K562 (cell line): Measurements from ENCODE around the gene SHB. TPM values are rescaled to one million over a fixed set of nuclear protein-coding genes. Genes with fewer than 3 reads are reported as not detected.
A peak's percentile ranks its signal among the peaks of the same experiment; 100 is the strongest.

ENCODE experiments used
- ATF1 ChIP-seq, 2 experiments: fragments of 450-650 bp in 1 of 2; IDR thresholded peaks; 2 replicates each; pipeline ENCODE4 v1.6.1; 2016; ENCODE audit warnings: missing compliant biosample characterization in 1 of 2, missing genetic modification characterization in 1 of 2
- CSDE1 ChIP-seq, 2 experiments: fragments of 450-650 bp; IDR thresholded peaks; 2 replicates each; pipeline ENCODE4 v1.6.1; 2016; ENCODE audit warnings: mild to moderate bottlenecking in 1 of 2
- EGR1 ChIP-seq: fragments of 450-650 bp; conservative IDR thresholded peaks from 2 replicates; pipeline ENCODE4 v1.6.1; 2017; ENCODE audit warnings: mild to moderate bottlenecking
- MYC ChIP-seq, 2 experiments: fragments of 250-450 bp in 1 of 2; sonication (Bioruptor Pico) in 1 of 2; IDR thresholded peaks; 2 replicates each; pipeline versions ENCODE4 v1.5.1 to v1.6.1; 2012 to 2021; ENCODE audit warnings: low read depth in 2 of 2, borderline replicate concordance in 1 of 2, improper control_type of control experiment in 1 of 2, low read length in 1 of 2, mild to moderate bottlenecking in 1 of 2, moderate library complexity in 1 of 2
- NONO ChIP-seq, 2 experiments: fragments of 200-400 bp in 1 of 2; fragments of 450-650 bp in 1 of 2; formaldehyde crosslinking in 1 of 2; IDR thresholded peaks; 2 replicates each; pipeline ENCODE4 v1.6.1; 2017; ENCODE audit warnings: low read depth in 2 of 2, mild to moderate bottlenecking in 2 of 2, moderate library complexity in 2 of 2, low read length in 1 of 2
- NUFIP1 ChIP-seq: fragments of 450-650 bp; IDR thresholded peaks from 2 replicates; pipeline ENCODE4 v1.6.1; 2018; ENCODE audit not compliant: partially characterized antibody
- RBBP5 ChIP-seq: fragments of 200-600 bp; sonication (generic); IDR thresholded peaks from 2 replicates; pipeline ENCODE4 v1.6.1; 2012; ENCODE audit warnings: borderline replicate concordance, mild to moderate bottlenecking, low read length, control low read depth, inconsistent platforms; ENCODE audit not compliant: insufficient read depth, poor library complexity, severe bottlenecking
- TEAD1 ChIP-seq, 2 experiments: fragments of 450-650 bp in 1 of 2; sonication (generic) in 1 of 2; formaldehyde crosslinking; IDR thresholded peaks; 2 replicates each; pipeline versions ENCODE4 v1.4.0 to v1.8.0; 2020 to 2022; ENCODE audit warnings: mild to moderate bottlenecking in 2 of 2, missing genetic modification reagents in 1 of 2
- ZNF197 ChIP-seq: fragments of 200-800 bp; sonication (Bioruptor generic); IDR thresholded peaks from 2 replicates; pipeline ENCODE4 v1.6.1; 2016; ENCODE audit warnings: low read depth, missing genetic modification characterization, missing compliant biosample characterization
- ZNF586 ChIP-seq: fragments of 450-650 bp; formaldehyde crosslinking; conservative IDR thresholded peaks from 2 replicates; pipeline ENCODE4 v1.4.0; 2020; ENCODE audit warnings: mild to moderate bottlenecking, moderate library complexity
- ZNF830 ChIP-seq: fragments of 250-450 bp; sonication (Bioruptor Pico); IDR thresholded peaks from 2 replicates; pipeline ENCODE4 v1.5.0; 2021; ENCODE audit warnings: mild to moderate bottlenecking
- polyA plus RNA-seq, 8 experiments: library from polyadenylated mRNA; depleted of rRNA in 4 of 8; stranded (reverse) in 5 of 8; unstranded in 3 of 8; fragments of >200 nt; fragmentation: Nextera tagmentation in 2 of 8; fragmentation: Illumina TruSeq in 1 of 8; extraction: Ambion mirVana in 2 of 8; extraction: Trizol in 1 of 8; gene quantifications; 2 replicates each; pipeline versions ENCODE4 v1.2.1 to v1.2.3, GENCODE V29; 2011 to 2014; ENCODE audit warnings: inconsistent platforms in 1 of 8, missing spikeins in 1 of 8
- total RNA-seq, 7 experiments: library from RNA; depleted of rRNA in 6 of 7; stranded (reverse); fragments of >200 nt in 6 of 7; fragmentation: Illumina TruSeq in 2 of 7; extraction: Trizol in 2 of 7; gene quantifications; 2 replicates each; pipeline versions ENCODE4 v1.2.1 to v1.2.3, GENCODE V29; 2011 to 2021; ENCODE audit warnings: low replicate concordance in 1 of 7
- TF ChIP-seq, protein P1 (sequence below): fragments of 200-400 bp; formaldehyde crosslinking; IDR thresholded peaks from 2 replicates; pipeline ENCODE4 v1.6.1; 2017; ENCODE audit warnings: mild to moderate bottlenecking, low read depth, low read length, moderate library complexity
- TF ChIP-seq, protein P2 (sequence below), 2 experiments: fragments of 450-650 bp in 1 of 2; IDR thresholded peaks; 2 replicates each; pipeline ENCODE4 v1.6.1; 2011 to 2017; ENCODE audit warnings: low read depth in 2 of 2, antibody characterized with exemption in 1 of 2, borderline replicate concordance in 1 of 2, low read length in 1 of 2, mild to moderate bottlenecking in 1 of 2, mixed read lengths in 1 of 2; ENCODE audit not compliant: control insufficient read depth in 1 of 2
- TF ChIP-seq, protein P3 (sequence below): sonication (generic); formaldehyde crosslinking; IDR thresholded peaks from 2 replicates; pipeline ENCODE4 v1.8.0; 2023; ENCODE audit warnings: mild to moderate bottlenecking, missing genetic modification reagents
- TF ChIP-seq, protein P4 (sequence below), 2 experiments: fragments of 450-650 bp in 1 of 2; sonication (generic) in 1 of 2; formaldehyde crosslinking in 1 of 2; IDR thresholded peaks in 1 of 2; conservative IDR thresholded peaks in 1 of 2; 2 replicates each; pipeline versions ENCODE4 v1.6.1 to v1.8.1; 2016 to 2023; ENCODE audit warnings: mild to moderate bottlenecking in 2 of 2, moderate library complexity in 2 of 2, inconsistent platforms in 1 of 2, missing genetic modification reagents in 1 of 2

Gene SHB
- total and polyA plus RNA-seq, 9 of the 15 experiments (the other 6 are each of a cell fraction or from before 2014, with no cell fraction given) = 0.78 to 16.0 (median 5.3) TPM

DNA sequence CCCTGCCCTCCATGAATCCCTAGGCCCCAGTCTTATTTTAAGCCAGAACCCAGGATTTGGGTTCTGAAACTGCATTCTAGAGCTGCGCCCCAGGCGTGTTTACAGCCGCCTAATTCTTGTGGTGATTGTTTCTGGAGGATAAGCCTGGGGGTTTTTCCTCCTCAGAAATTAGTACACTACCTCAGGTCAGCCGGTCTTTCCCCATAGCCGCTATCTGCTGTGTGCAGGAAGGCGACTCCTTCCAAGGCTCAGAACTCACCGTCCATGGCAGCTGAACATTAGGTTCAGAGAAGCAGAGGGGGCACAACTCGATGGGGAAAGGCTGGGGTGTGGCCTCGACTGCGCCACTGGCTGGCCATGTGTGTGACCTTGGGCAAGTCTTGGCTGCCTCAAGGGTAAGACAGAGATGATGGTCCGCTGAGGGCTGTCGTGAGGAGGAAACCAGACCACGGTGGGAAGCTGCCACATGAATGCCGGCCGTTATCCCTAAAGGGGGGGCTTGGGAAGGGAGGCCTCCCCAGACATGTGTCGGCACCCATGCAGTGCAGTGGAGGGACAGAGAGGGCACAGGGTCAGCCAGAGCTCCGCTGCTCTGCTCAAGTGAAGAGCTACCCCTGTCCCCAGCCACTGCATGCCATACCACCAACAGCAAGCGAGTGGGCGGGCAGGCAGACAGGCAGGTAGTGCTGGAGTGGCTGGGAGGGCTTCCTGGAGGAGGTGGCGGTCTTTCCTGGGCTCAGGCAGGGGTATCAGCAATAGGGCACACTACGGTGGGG lies 28.9 kb downstream of the SHB start (continued):
- TF ChIP-seq, protein P1, sequence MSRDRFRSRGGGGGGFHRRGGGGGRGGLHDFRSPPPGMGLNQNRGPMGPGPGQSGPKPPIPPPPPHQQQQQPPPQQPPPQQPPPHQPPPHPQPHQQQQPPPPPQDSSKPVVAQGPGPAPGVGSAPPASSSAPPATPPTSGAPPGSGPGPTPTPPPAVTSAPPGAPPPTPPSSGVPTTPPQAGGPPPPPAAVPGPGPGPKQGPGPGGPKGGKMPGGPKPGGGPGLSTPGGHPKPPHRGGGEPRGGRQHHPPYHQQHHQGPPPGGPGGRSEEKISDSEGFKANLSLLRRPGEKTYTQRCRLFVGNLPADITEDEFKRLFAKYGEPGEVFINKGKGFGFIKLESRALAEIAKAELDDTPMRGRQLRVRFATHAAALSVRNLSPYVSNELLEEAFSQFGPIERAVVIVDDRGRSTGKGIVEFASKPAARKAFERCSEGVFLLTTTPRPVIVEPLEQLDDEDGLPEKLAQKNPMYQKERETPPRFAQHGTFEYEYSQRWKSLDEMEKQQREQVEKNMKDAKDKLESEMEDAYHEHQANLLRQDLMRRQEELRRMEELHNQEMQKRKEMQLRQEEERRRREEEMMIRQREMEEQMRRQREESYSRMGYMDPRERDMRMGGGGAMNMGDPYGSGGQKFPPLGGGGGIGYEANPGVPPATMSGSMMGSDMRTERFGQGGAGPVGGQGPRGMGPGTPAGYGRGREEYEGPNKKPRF = no peak
- TF ChIP-seq RBBP5 = peak; percentile 12
- no peak for TF ChIP-seq MYC (IDR thresholded peaks at IDR 0.05; ENCODE audit: low read depth, low read length)
- no peak for TF ChIP-seq MYC (CRISPR knock-in tag; IDR thresholded peaks at IDR 0.05; ENCODE audit: borderline replicate concordance, low read depth)
- TF ChIP-seq ZNF830 (CRISPR knock-in tag) = no peak
- TF ChIP-seq, protein P2, sequence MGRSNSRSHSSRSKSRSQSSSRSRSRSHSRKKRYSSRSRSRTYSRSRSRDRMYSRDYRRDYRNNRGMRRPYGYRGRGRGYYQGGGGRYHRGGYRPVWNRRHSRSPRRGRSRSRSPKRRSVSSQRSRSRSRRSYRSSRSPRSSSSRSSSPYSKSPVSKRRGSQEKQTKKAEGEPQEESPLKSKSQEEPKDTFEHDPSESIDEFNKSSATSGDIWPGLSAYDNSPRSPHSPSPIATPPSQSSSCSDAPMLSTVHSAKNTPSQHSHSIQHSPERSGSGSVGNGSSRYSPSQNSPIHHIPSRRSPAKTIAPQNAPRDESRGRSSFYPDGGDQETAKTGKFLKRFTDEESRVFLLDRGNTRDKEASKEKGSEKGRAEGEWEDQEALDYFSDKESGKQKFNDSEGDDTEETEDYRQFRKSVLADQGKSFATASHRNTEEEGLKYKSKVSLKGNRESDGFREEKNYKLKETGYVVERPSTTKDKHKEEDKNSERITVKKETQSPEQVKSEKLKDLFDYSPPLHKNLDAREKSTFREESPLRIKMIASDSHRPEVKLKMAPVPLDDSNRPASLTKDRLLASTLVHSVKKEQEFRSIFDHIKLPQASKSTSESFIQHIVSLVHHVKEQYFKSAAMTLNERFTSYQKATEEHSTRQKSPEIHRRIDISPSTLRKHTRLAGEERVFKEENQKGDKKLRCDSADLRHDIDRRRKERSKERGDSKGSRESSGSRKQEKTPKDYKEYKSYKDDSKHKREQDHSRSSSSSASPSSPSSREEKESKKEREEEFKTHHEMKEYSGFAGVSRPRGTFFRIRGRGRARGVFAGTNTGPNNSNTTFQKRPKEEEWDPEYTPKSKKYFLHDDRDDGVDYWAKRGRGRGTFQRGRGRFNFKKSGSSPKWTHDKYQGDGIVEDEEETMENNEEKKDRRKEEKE (IDR thresholded peaks at IDR 0.05; ENCODE audit: borderline replicate concordance in 1 of 2, control insufficient read depth in 1 of 2, low read depth in 2 of 2, low read length in 1 of 2) = no peak
- 0 out of 2 replicates have a peak, but pooled peaks have one; percentile 19 for TF ChIP-seq ZNF197 (CRISPR knock-in tag)
- TF ChIP-seq NONO (IDR thresholded peaks at IDR 0.05; ENCODE audit: low read depth in 2 of 2, low read length in 1 of 2) = no peak
- TF ChIP-seq CSDE1 (IDR thresholded peaks at IDR 0.05) = no peak
- TF ChIP-seq NUFIP1 = peak; percentile 34
- no peak for TF ChIP-seq TEAD1 (CRISPR knock-in tag; IDR thresholded peaks at IDR 0.05)
- TF ChIP-seq ATF1 (CRISPR knock-in tag; IDR thresholded peaks at IDR 0.05) = no peak
- TF ChIP-seq ATF1 (tag; IDR thresholded peaks at IDR 0.05) = no peak
- TF ChIP-seq ZNF586 (CRISPR knock-in tag) = no peak
- peak; percentile 78 for TF ChIP-seq EGR1
- TF ChIP-seq, protein P3, sequence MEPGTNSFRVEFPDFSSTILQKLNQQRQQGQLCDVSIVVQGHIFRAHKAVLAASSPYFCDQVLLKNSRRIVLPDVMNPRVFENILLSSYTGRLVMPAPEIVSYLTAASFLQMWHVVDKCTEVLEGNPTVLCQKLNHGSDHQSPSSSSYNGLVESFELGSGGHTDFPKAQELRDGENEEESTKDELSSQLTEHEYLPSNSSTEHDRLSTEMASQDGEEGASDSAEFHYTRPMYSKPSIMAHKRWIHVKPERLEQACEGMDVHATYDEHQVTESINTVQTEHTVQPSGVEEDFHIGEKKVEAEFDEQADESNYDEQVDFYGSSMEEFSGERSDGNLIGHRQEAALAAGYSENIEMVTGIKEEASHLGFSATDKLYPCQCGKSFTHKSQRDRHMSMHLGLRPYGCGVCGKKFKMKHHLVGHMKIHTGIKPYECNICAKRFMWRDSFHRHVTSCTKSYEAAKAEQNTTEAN (CRISPR knock-in tag) = no peak
- TF ChIP-seq, protein P4, sequence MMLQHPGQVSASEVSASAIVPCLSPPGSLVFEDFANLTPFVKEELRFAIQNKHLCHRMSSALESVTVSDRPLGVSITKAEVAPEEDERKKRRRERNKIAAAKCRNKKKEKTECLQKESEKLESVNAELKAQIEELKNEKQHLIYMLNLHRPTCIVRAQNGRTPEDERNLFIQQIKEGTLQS (IDR thresholded peaks at IDR 0.05) = no peak
- TF ChIP-seq, protein P4 (CRISPR knock-in tag; conservative IDR thresholded peaks at IDR 0.05) = no peak
